Smooth muscle cell (in vitro differentiated cells): Measurements from ENCODE around the gene NPEPL1. TPM values are rescaled to one million over a fixed set of nuclear protein-coding genes. Genes with fewer than 3 reads are reported as not detected.

Experiments used
- DNase-seq: peaks from one replicate; lab custom pipeline; 2025; ENCODE audit not compliant: unreplicated experiment; lab: John Stamatoyannopoulos, UW
- H2AFZ ChIP-seq: fragments of 200-600 bp; sonication (generic); 2 replicates; pipeline ENCODE4 v1.6.0; 2016; ENCODE audit warnings: antibody characterized with exemption, low read depth, mild to moderate bottlenecking
- H3F3A ChIP-seq: fragments of 200-600 bp; sonication (generic); 2 replicates; pipeline ENCODE4 v1.6.0; 2017; ENCODE audit warnings: antibody characterized with exemption, low read depth
- H3K27ac ChIP-seq: fragments of 200-600 bp; sonication (generic); 2 replicates; pipeline ENCODE4 v1.5.1; 2016; ENCODE audit warnings: low read depth, mild to moderate bottlenecking
- H3K27me3 ChIP-seq: fragments of 200-600 bp; sonication (generic); 2 replicates; pipeline ENCODE4 v1.6.1; 2016; ENCODE audit warnings: low read depth, mild to moderate bottlenecking
- H3K36me3 ChIP-seq: fragments of 200-600 bp; sonication (generic); 2 replicates; pipeline ENCODE4 v1.5.1; 2016; ENCODE audit warnings: low read depth
- H3K4me1 ChIP-seq: fragments of 200-600 bp; sonication (generic); 2 replicates; pipeline ENCODE4 v1.5.1; 2016; ENCODE audit warnings: low read depth
- H3K4me2 ChIP-seq: fragments of 200-600 bp; sonication (generic); 2 replicates; pipeline ENCODE4 v1.6.0; 2016; ENCODE audit warnings: mild to moderate bottlenecking
- H3K4me3 ChIP-seq: fragments of 200-600 bp; sonication (generic); 2 replicates; pipeline ENCODE4 v1.5.1; 2016; ENCODE audit warnings: mild to moderate bottlenecking
- H3K79me2 ChIP-seq: fragments of 200-600 bp; sonication (generic); 2 replicates; pipeline ENCODE4 v1.6.0; 2016; ENCODE audit warnings: low read depth, mild to moderate bottlenecking
- H3K9ac ChIP-seq: fragments of 200-600 bp; sonication (generic); 2 replicates; pipeline ENCODE4 v1.6.0; 2016; ENCODE audit warnings: low read depth
- H3K9me3 ChIP-seq: fragments of 200-600 bp; sonication (generic); replicated peaks from 2 replicates; pipeline ENCODE4 v1.5.1; 2016; ENCODE audit warnings: low read depth
- H4K20me1 ChIP-seq: fragments of 200-600 bp; sonication (generic); 2 replicates; pipeline ENCODE4 v1.6.0; 2016; ENCODE audit warnings: low read depth
- CTCF ChIP-seq: fragments of 200-600 bp; sonication (generic); IDR thresholded peaks from 2 replicates; pipeline ENCODE4 v1.5.1; 2017; ENCODE audit warnings: borderline replicate concordance, mild to moderate bottlenecking, antibody characterized with exemption; ENCODE audit not compliant: insufficient read depth, poor library complexity, severe bottlenecking
- WGBS: methylation state at CpG from one replicate; pipeline ENCODE4 v1.1.7; 2016; ENCODE audit warnings: low lambda C conversion rate; 5-methylcytosine and 5-hydroxymethylcytosine counted together
- polyA plus RNA-seq: library from polyadenylated mRNA; unstranded; fragments of >200 nt; fragmentation: Nextera tagmentation; extraction: Ambion mirVana; gene quantifications from 2 replicates; pipeline ENCODE4 v1.2.1, GENCODE V29; 2016
- total RNA-seq: library from RNA; depleted of rRNA; stranded (reverse); fragments of >200 nt; gene quantifications from 2 replicates; pipeline ENCODE4 v1.2.3, GENCODE V29; 2014

The NPEPL1 gene
- total and polyA plus RNA-seq, 2 experiments from 2014 or later: 17.7 to 32.9 TPM

- no peaks in the 10 kb centered on the region for H3K36me3 ChIP-seq
- H2AFZ ChIP-seq: peak overlapping the region; percentile 78
- peak overlapping the region; percentile 96 for H3K4me2 ChIP-seq
- no peaks in the 10 kb centered on the region for H3K9me3 ChIP-seq
- no peaks in the 10 kb centered on the region for H3F3A ChIP-seq
- peak overlapping the region; percentile 81 for H3K27ac ChIP-seq
- no peak for DNase-seq
- 14% methylated on average over 72 of the region's 73 CpGs for WGBS
- peaks cover 17% of the 10 kb centered on the region for H4K20me1 ChIP-seq
- peak overlapping the region; percentile 63 for H3K9ac ChIP-seq
- H3K4me3 ChIP-seq: peak overlapping the region; percentile 76
- no peak for TF ChIP-seq CTCF
- no peaks in the 10 kb centered on the region for H3K27me3 ChIP-seq
- H3K79me2 ChIP-seq: peaks cover 33% of the 10 kb centered on the region
- peaks cover 24% of the 10 kb centered on the region for H3K4me1 ChIP-seq
Observed at GRCh38 chr20:58649288-58650180, 43.1 kb upstream of the NPEPL1 start.

DNA sequence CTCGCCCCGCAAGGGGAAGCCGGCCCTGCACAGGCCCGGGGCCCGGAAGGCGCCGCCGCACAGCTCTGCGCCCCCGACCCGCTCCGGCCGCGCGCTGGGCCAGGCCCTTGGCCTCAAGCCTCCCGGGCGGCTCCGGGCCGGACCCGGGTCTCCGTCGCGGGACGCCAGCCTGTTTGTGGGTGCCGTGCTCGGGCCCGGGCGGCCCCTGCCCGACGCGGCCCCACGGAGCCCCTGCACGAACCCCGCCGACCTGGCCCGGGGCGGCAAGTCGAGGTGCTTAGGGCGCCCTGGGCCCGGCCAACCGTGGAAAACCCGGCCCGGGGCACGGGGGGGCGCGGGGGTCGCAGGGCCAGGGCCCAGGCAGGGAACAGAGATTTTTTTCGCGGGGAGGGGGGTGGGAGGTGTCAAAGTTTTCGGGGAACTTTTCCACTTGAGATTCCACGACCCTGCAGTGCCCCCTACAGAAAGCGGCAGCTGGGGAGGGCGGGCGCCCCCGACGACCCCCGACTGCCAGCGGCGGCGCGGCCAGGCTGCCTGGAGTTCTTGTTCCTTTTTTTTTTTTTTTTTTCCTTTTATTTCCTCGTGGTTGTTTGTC, 42.3 kb upstream of the NPEPL1 start:
- no peak for DNase-seq
- no peaks in the 10 kb centered on the region for H3K36me3 ChIP-seq
- TF ChIP-seq CTCF: peak; percentile 31
- H2AFZ ChIP-seq: peak overlapping the region; percentile 78
- WGBS: 2% methylated on average over 36 of the region's 62 CpGs
- peaks cover 41% of the 10 kb centered on the region for H3K79me2 ChIP-seq
- no peaks in the 10 kb centered on the region for H3K27me3 ChIP-seq
- H3K9me3 ChIP-seq: no peaks in the 10 kb centered on the region
- H3K4me2 ChIP-seq: peak overlapping the region; percentile 96
- H3K9ac ChIP-seq: peak overlapping the region; percentile 63
- peaks cover 25% of the 10 kb centered on the region for H4K20me1 ChIP-seq
- peaks cover 32% of the 10 kb centered on the region for H3K4me1 ChIP-seq
- H3F3A ChIP-seq: no peaks in the 10 kb centered on the region
- H3K4me3 ChIP-seq: peak overlapping the region; percentile 76
- peak overlapping the region; percentile 81 for H3K27ac ChIP-seq

DNA sequence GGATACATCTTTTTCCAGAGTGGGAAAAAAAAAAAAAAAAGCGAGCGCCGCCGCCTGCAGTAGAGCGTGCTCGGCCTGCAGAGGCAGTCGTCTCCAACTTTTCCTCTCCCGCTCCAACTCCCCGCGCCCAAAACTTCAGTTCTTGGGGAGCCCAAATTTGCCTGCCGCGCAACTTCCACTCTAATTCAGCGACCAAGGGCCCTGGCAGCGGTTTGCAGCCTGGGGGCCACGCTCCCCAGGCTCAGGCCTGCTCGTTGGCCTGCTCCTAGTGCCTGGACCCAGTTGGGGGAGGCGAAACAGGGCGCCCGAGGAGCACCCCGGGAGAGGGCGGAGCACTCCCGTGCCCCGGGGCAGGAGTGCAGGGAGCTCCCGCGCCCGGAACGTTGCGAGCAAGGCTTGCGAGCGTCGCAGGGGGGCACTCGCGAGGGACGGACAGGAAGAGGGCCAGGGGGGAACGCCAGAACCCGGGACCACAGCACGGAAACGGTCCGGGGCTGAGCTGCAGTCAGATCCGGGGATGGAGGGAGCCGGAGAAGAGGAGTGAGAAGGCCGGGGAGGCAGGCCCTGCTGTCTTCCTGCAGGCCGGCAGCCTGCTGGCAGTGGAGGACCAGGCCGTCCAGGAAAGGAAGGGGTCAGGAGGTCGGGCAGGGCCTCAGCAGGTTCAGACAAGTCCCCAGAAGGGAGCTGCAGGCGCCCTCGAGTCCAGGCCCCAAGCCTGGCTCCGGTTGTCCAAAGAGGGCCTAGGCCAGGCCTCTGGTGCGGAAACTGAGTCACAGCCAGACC, 41.6 kb upstream of the NPEPL1 start, which contains the start of gene STX16:
Gene STX16 (plus strand): TSS at position 508 of the 783 bp plus-strand sequence. CDS start 724 bp downstream, outside the sequence.
- no peaks in the 10 kb centered on the region for H3K9me3 ChIP-seq
- peak within 1 kb of the TSS; percentile 81 for H3K27ac ChIP-seq
- peak; percentile 11 for TF ChIP-seq CTCF
- peaks cover 32% of the 10 kb centered on the region for H4K20me1 ChIP-seq
- peaks cover 39% of the 10 kb centered on the region for H3K4me1 ChIP-seq
- peaks cover 48% of the 10 kb centered on the region for H3K79me2 ChIP-seq
- H3F3A ChIP-seq: no peaks in the 10 kb centered on the region
- no peaks in the 10 kb centered on the region for H3K36me3 ChIP-seq
- 1% methylated on average over 41 of the region's 49 CpGs for WGBS
- H2AFZ ChIP-seq: peak within 1 kb of the TSS; percentile 78
- no peaks in the 10 kb centered on the region for H3K27me3 ChIP-seq
- peak within 1 kb of the TSS; percentile 76 for H3K4me3 ChIP-seq
- DNase-seq: peak; percentile 66
- H3K4me2 ChIP-seq: peak within 1 kb of the TSS; percentile 96
- peak within 1 kb of the TSS; percentile 91 for H3K9ac ChIP-seq
